ENCODE measurements around the gene TADA3. TPM values are rescaled to one million over a fixed set of nuclear protein-coding genes. Genes with fewer than 3 reads are reported as not detected.

The TADA3 gene
- polyA plus RNA-seq, 2 of the 4 experiments (the other 2 are of a cell fraction), result 42.6 to 50.3 TPM

DNA sequence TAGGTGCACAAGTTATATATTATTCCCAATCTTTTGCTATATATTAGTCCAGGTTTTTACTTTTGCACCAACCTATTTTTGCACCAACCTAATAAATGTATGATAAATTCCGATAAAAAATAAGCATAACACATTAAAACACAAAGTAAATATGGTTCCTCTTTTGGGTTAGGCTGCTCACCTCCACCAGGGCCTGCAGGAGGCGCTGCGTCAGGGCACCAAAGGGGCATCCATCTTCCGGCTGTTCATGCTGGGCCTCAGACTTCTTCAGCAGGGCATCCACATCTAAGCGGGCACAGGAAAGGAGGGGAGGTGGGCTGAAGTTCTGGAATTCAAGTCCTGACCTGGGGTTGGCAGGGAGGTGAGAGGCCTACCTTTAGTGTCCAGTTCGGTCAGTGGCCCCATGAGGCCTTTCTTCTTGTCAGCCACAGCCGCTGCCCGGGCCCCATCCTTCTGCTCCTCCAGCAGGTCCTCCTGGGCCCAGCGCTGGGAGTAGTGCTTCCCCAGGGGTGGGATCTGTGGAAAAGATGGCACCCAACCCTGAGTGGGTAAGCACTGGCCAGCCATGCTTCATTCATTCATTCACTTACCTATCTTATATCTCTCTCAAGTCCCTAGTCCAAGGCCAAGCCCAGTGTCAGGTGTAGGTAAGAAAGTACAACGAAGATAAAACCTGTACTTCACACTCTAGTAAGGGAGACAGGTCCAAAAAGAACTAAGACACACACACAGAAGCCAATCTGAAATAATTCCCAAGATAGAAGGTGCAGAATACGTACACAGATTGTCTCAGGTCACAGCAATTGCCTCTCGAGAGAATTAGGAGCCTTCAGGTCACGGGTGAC is 5.2 kb downstream of the TADA3 start:
- H3K27ac ChIP-seq, result no peak overlapping the region
- CTCF ChIA-PET, result interaction anchor here (0.7 to 1.5 kb wide), 3 partner anchors 9 to 47 kb away, joined by 3 read pairs; no protein-coding TSS in a partner anchor
- ATAC-seq (peak in 1 of 2 experiments; percentile 41; a peak in 2 of 6 replicates), DNase-seq (ENCODE audit: low read depth in 1 of 2, low spot score in 1 of 2) (no peak), FAIRE-seq (no peak)
- WGBS (ENCODE audit: missing lambda C conversion rate), result 85% methylated on average over 13 of the region's 13 CpGs
- TF ChIP-seq HDAC2 (IDR thresholded peaks at IDR 0.05), result no peak
- TF ChIP-seq PHF8 (IDR thresholded peaks at IDR 0.05; ENCODE audit: borderline replicate concordance, low read depth), result no peak
- TF ChIP-seq, protein P1, sequence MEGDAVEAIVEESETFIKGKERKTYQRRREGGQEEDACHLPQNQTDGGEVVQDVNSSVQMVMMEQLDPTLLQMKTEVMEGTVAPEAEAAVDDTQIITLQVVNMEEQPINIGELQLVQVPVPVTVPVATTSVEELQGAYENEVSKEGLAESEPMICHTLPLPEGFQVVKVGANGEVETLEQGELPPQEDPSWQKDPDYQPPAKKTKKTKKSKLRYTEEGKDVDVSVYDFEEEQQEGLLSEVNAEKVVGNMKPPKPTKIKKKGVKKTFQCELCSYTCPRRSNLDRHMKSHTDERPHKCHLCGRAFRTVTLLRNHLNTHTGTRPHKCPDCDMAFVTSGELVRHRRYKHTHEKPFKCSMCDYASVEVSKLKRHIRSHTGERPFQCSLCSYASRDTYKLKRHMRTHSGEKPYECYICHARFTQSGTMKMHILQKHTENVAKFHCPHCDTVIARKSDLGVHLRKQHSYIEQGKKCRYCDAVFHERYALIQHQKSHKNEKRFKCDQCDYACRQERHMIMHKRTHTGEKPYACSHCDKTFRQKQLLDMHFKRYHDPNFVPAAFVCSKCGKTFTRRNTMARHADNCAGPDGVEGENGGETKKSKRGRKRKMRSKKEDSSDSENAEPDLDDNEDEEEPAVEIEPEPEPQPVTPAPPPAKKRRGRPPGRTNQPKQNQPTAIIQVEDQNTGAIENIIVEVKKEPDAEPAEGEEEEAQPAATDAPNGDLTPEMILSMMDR (IDR thresholded peaks at IDR 0.05), result peak; percentile 36; the same call in 2 of the 3 replicates
- no peak for TF ChIP-seq EP300 (IDR thresholded peaks at IDR 0.05)
- TF ChIP-seq, protein P2, sequence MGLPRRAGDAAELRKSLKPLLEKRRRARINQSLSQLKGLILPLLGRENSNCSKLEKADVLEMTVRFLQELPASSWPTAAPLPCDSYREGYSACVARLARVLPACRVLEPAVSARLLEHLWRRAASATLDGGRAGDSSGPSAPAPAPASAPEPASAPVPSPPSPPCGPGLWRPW (IDR thresholded peaks at IDR 0.05), result no peak
- H3K4me3 ChIP-seq, result no peak overlapping the region
- POLR2A ChIA-PET, result no interaction called here
- H3K9me3 ChIP-seq, result no peaks in the 10 kb centered on the region
- peaks cover 12% of the 10 kb centered on the region; the same call in 2 of the 3 replicates for H3K4me1 ChIP-seq
- H3K4me2 ChIP-seq, result no peak overlapping the region

DNA sequence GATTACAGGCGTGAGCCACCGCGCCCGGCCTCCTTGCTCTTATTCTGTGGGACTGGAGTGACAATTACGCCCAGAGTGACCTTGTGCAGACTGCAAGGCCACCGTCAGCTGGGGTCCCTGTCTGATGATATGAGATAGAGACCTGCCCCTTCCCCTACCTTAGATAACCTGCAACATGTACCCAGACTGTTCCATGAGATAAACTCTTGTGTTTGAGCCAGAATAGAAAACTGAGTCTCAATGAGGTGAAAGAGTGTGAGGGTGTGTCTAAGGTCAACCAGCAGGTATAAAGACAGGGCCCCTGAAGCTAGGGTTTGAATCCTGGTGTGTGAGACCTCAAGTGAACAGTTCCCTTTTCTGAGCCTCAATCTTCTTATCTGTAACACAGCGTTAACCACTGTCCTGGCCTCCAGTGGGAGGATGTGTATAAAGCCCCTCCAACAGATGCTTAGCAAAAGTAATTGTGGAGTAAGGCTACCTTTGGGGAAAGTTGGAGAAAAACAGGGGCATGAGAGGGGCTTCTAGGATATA is 6.0 kb downstream of the TADA3 start:
- no peak for TF ChIP-seq FOSB (CRISPR knock-in tag; IDR thresholded peaks at IDR 0.05)
- no peak for TF ChIP-seq KDM5A (IDR thresholded peaks at IDR 0.05)
- TF ChIP-seq MYC (IDR thresholded peaks at IDR 0.05; ENCODE audit: borderline replicate concordance, low read length), result no peak
- TF ChIP-seq, protein P3, sequence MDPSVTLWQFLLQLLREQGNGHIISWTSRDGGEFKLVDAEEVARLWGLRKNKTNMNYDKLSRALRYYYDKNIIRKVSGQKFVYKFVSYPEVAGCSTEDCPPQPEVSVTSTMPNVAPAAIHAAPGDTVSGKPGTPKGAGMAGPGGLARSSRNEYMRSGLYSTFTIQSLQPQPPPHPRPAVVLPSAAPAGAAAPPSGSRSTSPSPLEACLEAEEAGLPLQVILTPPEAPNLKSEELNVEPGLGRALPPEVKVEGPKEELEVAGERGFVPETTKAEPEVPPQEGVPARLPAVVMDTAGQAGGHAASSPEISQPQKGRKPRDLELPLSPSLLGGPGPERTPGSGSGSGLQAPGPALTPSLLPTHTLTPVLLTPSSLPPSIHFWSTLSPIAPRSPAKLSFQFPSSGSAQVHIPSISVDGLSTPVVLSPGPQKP (IDR thresholded peaks at IDR 0.05; ENCODE audit: low read depth, low read length), result no peak
- no peak for TF ChIP-seq HDAC2 (IDR thresholded peaks at IDR 0.05)
- no peak for TF ChIP-seq NPAS2 (CRISPR knock-in tag; IDR thresholded peaks at IDR 0.05; ENCODE audit: borderline replicate concordance)
- TF ChIP-seq, protein P4, sequence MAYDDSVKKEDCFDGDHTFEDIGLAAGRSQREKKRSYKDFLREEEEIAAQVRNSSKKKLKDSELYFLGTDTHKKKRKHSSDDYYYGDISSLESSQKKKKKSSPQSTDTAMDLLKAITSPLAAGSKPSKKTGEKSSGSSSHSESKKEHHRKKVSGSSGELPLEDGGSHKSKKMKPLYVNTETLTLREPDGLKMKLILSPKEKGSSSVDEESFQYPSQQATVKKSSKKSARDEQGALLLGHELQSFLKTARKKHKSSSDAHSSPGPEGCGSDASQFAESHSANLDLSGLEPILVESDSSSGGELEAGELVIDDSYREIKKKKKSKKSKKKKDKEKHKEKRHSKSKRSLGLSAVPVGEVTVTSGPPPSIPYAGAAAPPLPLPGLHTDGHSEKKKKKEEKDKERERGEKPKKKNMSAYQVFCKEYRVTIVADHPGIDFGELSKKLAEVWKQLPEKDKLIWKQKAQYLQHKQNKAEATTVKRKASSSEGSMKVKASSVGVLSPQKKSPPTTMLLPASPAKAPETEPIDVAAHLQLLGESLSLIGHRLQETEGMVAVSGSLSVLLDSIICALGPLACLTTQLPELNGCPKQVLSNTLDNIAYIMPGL (CRISPR knock-in tag; IDR thresholded peaks at IDR 0.05; ENCODE audit: borderline replicate concordance), result no peak
- TF ChIP-seq, protein P5, sequence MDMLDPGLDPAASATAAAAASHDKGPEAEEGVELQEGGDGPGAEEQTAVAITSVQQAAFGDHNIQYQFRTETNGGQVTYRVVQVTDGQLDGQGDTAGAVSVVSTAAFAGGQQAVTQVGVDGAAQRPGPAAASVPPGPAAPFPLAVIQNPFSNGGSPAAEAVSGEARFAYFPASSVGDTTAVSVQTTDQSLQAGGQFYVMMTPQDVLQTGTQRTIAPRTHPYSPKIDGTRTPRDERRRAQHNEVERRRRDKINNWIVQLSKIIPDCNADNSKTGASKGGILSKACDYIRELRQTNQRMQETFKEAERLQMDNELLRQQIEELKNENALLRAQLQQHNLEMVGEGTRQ (IDR thresholded peaks at IDR 0.05), result no peak
- no peak for TF ChIP-seq HOXB13 (CRISPR knock-in tag; IDR thresholded peaks at IDR 0.05; ENCODE audit: low read depth)
- TF ChIP-seq PHF8 (IDR thresholded peaks at IDR 0.05; ENCODE audit: borderline replicate concordance, low read depth), result no peak
- no peak for TF ChIP-seq FOSL2 (IDR thresholded peaks at IDR 0.05)
- no peak for TF ChIP-seq FOSL2 (CRISPR knock-in tag; IDR thresholded peaks at IDR 0.05)
- TF ChIP-seq BHLHE40 (IDR thresholded peaks at IDR 0.05; ENCODE audit: low read depth, low read length), result no peak
- TF ChIP-seq, protein P6, sequence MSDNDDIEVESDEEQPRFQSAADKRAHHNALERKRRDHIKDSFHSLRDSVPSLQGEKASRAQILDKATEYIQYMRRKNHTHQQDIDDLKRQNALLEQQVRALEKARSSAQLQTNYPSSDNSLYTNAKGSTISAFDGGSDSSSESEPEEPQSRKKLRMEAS (IDR thresholded peaks at IDR 0.05), result no peak
- TF ChIP-seq, protein P2 (IDR thresholded peaks at IDR 0.05), result no peak
- no peak for TF ChIP-seq RARB (CRISPR knock-in tag; IDR thresholded peaks at IDR 0.05)
- TF ChIP-seq CHD4 (IDR thresholded peaks at IDR 0.05; ENCODE audit: borderline replicate concordance), result no peak
- Histone ChIP-seq H3K4me3 (no peak overlapping the region), H3K4me2 (no peak overlapping the region), H3K9me3 (no peaks in the 10 kb centered on the region), H3K27ac (no peak overlapping the region), H3K4me1 (peaks cover 7% of the 10 kb centered on the region; the same call in 2 of the 3 replicates)
- ChIA-PET CTCF (interaction anchor here (0.6 to 1.5 kb wide), 3 partner anchors 8 to 327 kb away, joined by 3 to 4 read pairs (median 3); no protein-coding TSS in a partner anchor), POLR2A (no interaction called here)
- ATAC-seq (no peak), FAIRE-seq (no peak), DNase-seq (ENCODE audit: low read depth in 1 of 2, low spot score in 1 of 2) (no peak)
- 97% methylated on average over 6 of the region's 7 CpGs for WGBS (ENCODE audit: missing lambda C conversion rate)
